ENCODE data around the gene PLA2G1B. TPM values are rescaled to one million over a fixed set of nuclear protein-coding genes. Genes with fewer than 3 reads are reported as not detected.
A peak's percentile ranks its signal among the peaks of the same experiment; 100 is the strongest.

The PLA2G1B gene
- total RNA-seq, 1 donor from 2014 or later, result not detected

DNA sequence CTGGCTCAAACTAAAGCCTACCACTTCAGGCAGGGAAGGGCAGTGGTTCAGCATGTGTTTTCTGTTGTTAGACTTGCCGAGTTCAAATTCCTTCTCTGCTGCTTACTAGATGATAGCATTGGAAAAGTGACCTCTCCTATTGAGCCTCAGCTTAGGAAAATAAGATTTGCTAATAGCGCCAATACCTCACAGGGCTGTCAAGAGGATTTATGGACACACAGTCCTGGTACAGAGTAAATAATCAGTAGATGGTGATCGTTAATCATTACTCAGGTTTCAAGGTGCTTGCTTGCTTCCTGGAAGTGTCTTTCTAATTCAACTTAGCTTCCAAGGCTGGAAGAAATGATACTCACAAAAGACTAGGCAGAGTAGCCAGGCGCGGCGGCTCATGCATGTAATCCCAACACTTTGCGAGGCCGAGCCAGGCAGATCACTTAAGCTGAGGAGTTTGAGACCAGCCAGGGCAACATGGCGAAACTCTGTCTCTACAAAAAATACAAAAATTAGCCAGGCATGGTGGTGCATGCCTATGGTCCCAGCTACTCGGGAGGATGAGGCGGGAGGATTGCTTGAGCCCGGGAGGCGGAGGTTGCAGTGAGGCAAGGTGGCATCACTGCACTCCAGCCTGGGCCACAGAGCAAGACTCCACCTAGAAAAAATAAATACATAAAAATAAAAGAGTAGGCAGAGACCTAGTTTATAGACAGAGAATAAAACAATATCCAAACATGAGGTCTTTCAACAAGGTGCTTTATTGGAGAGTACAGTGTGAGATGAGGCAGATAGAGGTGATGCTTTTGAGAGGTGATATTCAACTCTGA, 6.0 kb downstream of the PLA2G1B start:
- no peaks in the 10 kb centered on the region for H3K36me3 Mint-ChIP-seq
- peak overlapping the region; percentile 61 for H3K27ac Mint-ChIP-seq
- H3K9me3 Mint-ChIP-seq, result no peaks in the 10 kb centered on the region
- TF ChIP-seq, protein P1, sequence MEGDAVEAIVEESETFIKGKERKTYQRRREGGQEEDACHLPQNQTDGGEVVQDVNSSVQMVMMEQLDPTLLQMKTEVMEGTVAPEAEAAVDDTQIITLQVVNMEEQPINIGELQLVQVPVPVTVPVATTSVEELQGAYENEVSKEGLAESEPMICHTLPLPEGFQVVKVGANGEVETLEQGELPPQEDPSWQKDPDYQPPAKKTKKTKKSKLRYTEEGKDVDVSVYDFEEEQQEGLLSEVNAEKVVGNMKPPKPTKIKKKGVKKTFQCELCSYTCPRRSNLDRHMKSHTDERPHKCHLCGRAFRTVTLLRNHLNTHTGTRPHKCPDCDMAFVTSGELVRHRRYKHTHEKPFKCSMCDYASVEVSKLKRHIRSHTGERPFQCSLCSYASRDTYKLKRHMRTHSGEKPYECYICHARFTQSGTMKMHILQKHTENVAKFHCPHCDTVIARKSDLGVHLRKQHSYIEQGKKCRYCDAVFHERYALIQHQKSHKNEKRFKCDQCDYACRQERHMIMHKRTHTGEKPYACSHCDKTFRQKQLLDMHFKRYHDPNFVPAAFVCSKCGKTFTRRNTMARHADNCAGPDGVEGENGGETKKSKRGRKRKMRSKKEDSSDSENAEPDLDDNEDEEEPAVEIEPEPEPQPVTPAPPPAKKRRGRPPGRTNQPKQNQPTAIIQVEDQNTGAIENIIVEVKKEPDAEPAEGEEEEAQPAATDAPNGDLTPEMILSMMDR (conservative IDR thresholded peaks at IDR 0.05), result no peak
- no peak for DNase-seq (ENCODE audit: extremely low spot score, unreplicated experiment)
- peaks cover 21% of the 10 kb centered on the region for H3K4me1 Mint-ChIP-seq (ENCODE audit: unreplicated experiment)
- H3K4me3 Mint-ChIP-seq, result peak overlapping the region; percentile 47
- peaks cover 8% of the 10 kb centered on the region for H3K27me3 Mint-ChIP-seq

DNA sequence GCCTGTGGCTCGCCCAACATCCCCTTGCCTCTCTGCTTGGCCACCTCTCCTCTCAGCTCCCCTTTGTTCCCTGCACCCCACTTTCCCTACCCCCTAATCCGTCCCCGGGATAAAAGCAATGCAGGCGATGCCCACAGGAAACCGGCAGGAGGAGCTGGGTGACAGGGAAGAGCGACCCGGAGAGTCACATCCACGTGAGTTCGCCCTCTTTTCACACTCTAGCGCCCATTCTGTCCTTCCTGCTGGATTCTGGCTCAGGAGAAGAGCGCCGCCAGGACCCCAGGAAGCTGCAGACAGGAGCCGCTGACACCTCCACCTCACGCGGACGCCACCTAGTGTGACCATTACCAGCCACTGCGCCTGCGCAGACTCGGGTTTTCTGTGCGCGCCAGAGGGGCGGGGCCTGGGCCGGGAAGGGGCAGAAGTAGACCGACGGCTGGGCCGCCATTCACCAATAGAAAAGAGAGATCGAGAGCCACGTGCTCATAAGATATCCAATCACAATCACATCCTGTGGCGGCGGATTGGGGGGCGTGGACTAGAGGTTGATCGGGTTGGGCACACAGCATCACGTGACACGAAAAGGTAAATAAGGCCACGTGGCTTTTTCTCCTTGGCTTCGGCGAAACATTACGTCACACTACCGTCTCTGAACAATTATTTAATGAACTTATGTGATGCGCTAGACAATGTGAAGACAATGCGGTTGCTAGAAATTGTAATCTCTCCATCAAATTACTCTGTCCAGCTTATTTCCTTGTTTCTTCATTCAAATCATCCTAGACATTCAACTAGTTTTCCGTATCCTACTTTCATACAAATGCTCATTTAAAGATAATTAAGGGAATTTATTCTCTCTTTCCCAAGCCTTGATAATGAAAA, 10.1 kb downstream of the PLA2G1B start:
- Mint-ChIP-seq H3K27me3 (no peaks in the 10 kb centered on the region), H3K36me3 (no peaks in the 10 kb centered on the region), H3K4me3 (peak overlapping the region; percentile 88), H3K9me3 (no peaks in the 10 kb centered on the region), H3K4me1 (ENCODE audit: unreplicated experiment) (peaks cover 16% of the 10 kb centered on the region), H3K27ac (peak overlapping the region; percentile 79)
- peak; percentile 99 for DNase-seq (ENCODE audit: extremely low spot score, unreplicated experiment)
- TF ChIP-seq, protein P1 (conservative IDR thresholded peaks at IDR 0.05), result peak; percentile 76

DNA sequence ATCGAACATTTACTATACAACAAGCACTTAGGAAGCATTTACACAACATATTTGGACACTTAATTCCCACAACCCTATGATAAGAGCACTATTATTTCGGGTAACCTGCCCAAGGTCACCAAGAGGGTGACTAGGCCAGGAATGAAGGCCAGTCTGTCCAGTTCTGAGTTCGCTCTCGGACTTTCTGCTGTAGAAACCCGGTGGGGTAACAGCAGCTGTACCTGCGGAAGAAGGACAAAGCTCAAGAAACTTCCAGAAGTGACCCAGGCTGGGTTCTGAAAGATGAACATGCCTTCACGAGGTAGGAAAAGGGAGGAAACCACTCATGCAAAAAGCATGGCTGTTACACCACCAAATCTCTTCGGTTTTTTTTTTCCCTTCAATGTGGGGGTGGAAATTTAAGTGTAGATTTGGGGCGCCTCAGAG, 10.8 kb downstream of the PLA2G1B start:
- H3K9me3 Mint-ChIP-seq, result no peaks in the 10 kb centered on the region
- H3K36me3 Mint-ChIP-seq, result no peaks in the 10 kb centered on the region
- TF ChIP-seq, protein P1 (conservative IDR thresholded peaks at IDR 0.05), result no peak
- peak overlapping the region; percentile 88 for H3K4me3 Mint-ChIP-seq
- peaks cover 16% of the 10 kb centered on the region for H3K4me1 Mint-ChIP-seq (ENCODE audit: unreplicated experiment)
- H3K27ac Mint-ChIP-seq, result peak overlapping the region; percentile 79
- no peak for DNase-seq (ENCODE audit: extremely low spot score, unreplicated experiment)
- H3K27me3 Mint-ChIP-seq, result no peaks in the 10 kb centered on the region

DNA sequence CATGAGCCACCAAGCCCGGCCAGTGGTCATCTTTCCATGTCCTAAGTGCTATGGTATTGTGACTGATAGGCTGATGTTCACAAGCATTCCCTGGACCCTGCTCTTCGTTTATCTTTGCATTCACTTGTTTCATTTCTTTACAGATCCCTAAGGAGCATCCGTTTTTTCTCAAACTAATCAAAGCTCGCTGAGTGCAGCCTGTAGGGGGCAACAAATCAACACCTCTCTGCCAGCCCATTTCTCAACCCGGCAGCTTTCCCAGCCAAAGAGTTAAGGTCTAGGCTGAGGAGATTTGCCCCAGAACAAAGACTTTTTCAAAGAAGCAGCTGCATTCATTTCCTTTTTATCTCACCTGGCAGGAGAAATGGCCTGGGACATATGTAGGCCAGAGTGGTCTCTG, 13.4 kb downstream of the PLA2G1B start:
- Mint-ChIP-seq H3K4me3 (no peak overlapping the region), H3K9me3 (no peaks in the 10 kb centered on the region), H3K36me3 (no peaks in the 10 kb centered on the region), H3K27me3 (no peaks in the 10 kb centered on the region), H3K27ac (no peak overlapping the region), H3K4me1 (ENCODE audit: unreplicated experiment) (peaks cover 13% of the 10 kb centered on the region)
- no peak for DNase-seq (ENCODE audit: extremely low spot score, unreplicated experiment)
- TF ChIP-seq, protein P1 (conservative IDR thresholded peaks at IDR 0.05), result peak; percentile 55

DNA sequence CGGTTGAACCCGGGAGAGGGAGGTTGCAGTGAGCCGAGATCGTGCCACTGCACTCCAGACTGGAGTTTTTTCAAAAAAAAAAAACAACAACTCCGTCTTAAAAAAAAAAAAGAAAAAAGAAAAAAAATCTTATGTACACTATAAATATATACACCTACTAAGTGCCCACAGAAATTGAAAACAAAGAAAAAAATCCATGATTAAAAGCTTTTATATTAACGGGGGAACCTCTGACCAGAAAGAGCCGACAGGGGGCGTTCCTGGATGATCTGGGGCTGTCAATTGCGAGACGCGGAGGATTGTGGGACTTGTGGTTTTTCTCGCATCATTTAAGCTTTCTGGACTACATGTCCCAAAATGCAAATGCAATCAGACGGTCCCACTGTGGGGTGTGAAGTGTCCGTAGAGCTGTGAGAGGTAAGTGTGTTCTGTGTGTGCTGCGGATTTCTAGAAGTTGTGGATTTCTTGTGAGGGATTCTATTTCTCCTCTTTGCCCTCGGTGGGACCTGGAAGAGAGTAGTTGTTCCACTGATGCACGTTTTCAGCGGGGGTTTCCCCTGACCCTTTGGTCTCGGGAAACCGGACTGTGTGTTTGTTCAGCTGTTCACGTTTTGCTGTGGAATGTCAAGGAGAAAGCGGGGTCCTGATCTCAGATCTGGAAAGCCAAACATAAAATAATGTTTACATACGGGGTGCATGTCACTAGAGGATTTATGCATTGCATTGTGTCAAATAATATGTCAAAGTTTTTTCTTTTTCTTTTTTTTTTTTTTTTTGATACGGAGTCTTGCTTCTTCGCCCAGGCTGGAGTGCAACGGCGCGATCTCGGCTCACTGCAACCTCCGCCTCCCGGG, 25.4 kb downstream of the PLA2G1B start, which contains the start of gene SIRT4:
SIRT4 (plus strand) TSS at position 360 of the 854 bp plus-strand sequence. CDS start 1,241 bp downstream, outside the sequence.
- peak; percentile 82 for DNase-seq (ENCODE audit: extremely low spot score, unreplicated experiment)
- no peaks in the 10 kb centered on the region for H3K9me3 Mint-ChIP-seq
- H3K27ac Mint-ChIP-seq, result peak within 1 kb of the TSS; percentile 89
- TF ChIP-seq, protein P1 (conservative IDR thresholded peaks at IDR 0.05), result peak; percentile 94
- peaks cover 5% of the 10 kb centered on the region for H3K4me1 Mint-ChIP-seq (ENCODE audit: unreplicated experiment)
- H3K4me3 Mint-ChIP-seq, result peak within 1 kb of the TSS; percentile 94
- H3K36me3 Mint-ChIP-seq, result no peaks in the 10 kb centered on the region
- H3K27me3 Mint-ChIP-seq, result no peaks in the 10 kb centered on the region

Data from type B pancreatic cell (in vitro differentiated cells).